ENCODE measurements around the gene CBR1.

DNA sequence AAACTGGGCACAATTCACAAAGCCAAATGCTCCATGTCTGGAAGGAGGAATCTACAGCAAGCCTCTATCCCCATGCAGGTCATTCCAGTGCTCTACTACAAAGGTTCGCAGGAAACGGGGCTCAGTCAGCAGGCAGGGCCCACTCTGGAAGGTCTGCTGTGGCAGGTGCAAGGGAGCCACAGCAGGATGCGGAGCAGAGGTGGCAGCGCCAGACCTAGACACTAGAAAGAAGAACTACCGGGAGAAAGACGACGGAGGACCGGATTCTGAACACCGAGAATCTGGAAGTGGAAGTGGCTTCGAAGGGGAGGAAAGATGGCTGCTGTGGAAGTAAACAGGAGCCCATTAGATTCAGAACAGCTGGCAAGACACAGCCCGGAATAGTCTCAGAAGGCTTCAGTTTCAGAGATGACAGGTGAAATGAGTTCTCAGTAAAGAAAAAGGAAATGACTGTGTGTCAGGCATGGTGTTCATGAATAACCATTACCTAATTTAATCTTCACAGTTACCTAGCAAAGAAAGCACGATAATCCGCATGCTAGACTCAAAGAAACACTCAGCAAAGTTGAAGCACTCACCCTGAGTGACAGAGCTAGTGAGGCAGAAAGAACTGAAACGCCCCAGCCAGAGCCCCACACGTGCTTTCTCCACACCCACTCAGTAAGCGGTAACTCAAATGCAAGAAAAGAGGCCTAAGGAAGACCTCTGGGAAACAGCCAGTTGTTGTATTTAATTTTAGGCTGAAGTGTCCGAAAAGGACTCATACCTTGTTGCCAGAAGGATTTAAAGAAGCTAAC, 30.9 kb upstream of the CBR1 start:
- TF ChIP-seq CTCF (IDR thresholded peaks at IDR 0.05) (no peak), TCF7L2 (IDR thresholded peaks at IDR 0.05; ENCODE audit: low read depth, low read length) (no peak), POLR2AphosphoS5 (IDR thresholded peaks at IDR 0.05; ENCODE audit: low read depth, low read length) (no peak), SIN3A (IDR thresholded peaks at IDR 0.05; ENCODE audit: borderline replicate concordance, insufficient read depth, low read depth, low read length) (no peak)
- TF ChIP-seq, protein P1, sequence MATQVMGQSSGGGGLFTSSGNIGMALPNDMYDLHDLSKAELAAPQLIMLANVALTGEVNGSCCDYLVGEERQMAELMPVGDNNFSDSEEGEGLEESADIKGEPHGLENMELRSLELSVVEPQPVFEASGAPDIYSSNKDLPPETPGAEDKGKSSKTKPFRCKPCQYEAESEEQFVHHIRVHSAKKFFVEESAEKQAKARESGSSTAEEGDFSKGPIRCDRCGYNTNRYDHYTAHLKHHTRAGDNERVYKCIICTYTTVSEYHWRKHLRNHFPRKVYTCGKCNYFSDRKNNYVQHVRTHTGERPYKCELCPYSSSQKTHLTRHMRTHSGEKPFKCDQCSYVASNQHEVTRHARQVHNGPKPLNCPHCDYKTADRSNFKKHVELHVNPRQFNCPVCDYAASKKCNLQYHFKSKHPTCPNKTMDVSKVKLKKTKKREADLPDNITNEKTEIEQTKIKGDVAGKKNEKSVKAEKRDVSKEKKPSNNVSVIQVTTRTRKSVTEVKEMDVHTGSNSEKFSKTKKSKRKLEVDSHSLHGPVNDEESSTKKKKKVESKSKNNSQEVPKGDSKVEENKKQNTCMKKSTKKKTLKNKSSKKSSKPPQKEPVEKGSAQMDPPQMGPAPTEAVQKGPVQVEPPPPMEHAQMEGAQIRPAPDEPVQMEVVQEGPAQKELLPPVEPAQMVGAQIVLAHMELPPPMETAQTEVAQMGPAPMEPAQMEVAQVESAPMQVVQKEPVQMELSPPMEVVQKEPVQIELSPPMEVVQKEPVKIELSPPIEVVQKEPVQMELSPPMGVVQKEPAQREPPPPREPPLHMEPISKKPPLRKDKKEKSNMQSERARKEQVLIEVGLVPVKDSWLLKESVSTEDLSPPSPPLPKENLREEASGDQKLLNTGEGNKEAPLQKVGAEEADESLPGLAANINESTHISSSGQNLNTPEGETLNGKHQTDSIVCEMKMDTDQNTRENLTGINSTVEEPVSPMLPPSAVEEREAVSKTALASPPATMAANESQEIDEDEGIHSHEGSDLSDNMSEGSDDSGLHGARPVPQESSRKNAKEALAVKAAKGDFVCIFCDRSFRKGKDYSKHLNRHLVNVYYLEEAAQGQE (IDR thresholded peaks at IDR 0.05; ENCODE audit: insufficient read depth in 1 of 2, low read depth in 2 of 2, low read length in 1 of 2): no peak

All from Panc1 (cell line).